NCI-H1092 (cell line): ENCODE results near the gene RAE1.
A peak's percentile ranks its signal among the peaks of the same experiment; 100 is the strongest.

ENCODE experiments used
- DNase-seq: peaks from one replicate; lab custom pipeline; 2025; lab: John Stamatoyannopoulos, UW

Gene RAE1

DNA sequence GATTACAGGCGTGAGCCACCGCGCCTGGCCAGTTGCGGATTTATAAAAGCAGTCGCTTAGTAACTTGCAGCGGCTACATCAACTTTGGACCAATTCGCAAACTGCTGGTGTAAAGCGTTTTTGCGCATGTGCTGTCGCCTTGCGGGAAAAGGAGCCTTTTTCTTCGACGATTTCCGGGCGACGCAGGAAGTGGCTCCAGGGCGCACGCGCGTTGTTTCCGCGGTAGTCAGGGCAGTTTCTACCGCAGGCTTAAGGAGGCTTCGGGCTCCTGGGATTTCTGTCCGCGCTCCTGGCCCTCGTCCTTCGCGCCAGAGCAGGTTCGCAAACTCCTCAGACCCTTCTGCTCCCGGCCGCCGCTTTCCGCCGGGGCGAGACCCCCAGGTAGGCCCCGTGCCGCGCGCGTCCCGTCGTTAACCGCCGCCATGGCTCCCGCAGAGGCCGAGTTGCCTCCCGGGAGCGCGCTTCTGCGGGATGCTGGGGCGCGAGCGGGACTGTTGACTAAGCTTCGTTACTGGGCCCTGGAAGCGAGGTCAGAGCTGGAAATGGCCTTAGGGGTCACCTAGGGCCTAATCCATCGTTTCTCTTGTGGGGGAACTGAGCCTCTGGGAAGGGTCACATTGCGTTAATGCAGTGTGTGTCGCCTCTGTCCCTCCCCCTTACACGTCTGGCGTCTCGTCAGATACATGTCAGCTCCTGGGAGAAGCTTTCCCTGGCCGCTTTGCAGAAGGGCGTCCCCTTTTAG is at the start of gene RAE1:
Gene RAE1, plus strand, starts transcription at position 214 of the 742 bp plus-strand sequence. CDS start 2,784 bp downstream, outside the sequence.
- DNase-seq: peak; percentile 85

- no peak for DNase-seq
Observed at GRCh38 chr20:57306747-57307146, 44.3 kb upstream of the RAE1 start.

DNA sequence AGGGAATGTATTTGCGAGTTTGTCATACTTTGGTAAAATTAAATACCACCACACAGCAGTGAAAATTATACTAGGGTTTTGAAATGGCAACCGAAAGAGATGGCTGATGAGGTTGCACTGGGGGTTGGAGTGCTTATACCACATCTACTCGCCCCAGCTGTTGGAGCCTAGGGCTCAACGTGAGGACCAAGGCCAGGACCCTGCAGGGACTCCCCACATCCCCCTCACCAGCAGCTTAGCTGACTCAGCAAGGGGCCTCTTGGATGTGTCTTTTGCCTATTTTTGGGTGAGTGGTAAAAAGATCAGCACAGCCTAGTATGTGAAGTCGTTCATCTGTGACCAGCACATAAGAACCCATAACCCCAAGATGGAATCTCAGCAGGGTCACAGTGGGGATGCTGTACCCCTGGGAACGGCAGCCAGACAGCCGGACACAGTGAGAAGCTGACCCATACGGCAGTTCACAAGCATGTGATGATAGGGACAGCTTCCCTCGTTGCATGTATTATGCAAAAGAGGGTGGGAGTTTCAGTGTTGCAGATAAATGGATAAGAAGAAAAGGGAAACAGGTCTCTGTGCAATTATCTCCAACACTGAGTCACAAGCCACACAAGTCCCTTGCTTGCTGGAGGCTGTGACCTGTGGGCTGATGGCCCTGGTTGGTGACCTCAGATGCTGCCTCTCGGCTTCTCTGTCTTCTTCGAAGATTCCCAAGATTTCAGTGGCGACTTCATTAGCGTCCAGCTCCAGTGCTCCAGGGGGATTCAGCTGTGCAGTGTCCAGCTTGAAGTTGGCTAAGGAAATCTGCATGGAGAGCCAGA is 42.4 kb upstream of the RAE1 start:
- DNase-seq: no peak

- no peak for DNase-seq
Observed at GRCh38 chr20:57309544-57310115, 41.4 kb upstream of the RAE1 start.

GRCh38 chr20:57310821-57311514 is 40.1 kb upstream of the RAE1 start:
- no peak for DNase-seq

- DNase-seq: no peak
Observed at GRCh38 chr20:57312138-57312537, 38.9 kb upstream of the RAE1 start.

DNA sequence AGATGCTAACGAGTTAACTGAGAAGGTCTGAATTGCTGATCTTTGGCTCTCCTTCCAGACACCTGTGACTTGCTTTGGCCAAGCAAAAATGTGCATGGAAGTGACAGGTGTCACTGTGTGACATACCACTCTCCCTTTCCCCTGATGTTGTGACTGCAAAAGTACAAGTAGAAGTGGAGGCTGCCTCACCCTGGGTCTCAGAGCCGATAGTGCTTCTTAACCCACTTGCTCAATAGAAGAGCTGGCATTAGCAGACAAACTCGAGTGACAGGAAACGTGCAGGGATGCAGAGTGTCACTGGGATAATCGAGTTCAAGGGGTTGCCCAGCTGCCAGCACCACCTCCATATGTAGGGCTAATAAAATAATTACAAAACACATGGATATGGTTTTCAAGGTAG is 37.8 kb upstream of the RAE1 start:
- no peak for DNase-seq

- DNase-seq: no peak
Observed at GRCh38 chr20:57313951-57314350, 37.1 kb upstream of the RAE1 start.

- DNase-seq: no peak
Observed at GRCh38 chr20:57315083-57315975, 35.7 kb upstream of the RAE1 start.

- no peak for DNase-seq
Observed at GRCh38 chr20:57315976-57316480, 35.0 kb upstream of the RAE1 start.

GRCh38 chr20:57316795-57317201 is 34.3 kb upstream of the RAE1 start:
- DNase-seq: no peak

GRCh38 chr20:57317316-57317788 is 33.7 kb upstream of the RAE1 start:
- no peak for DNase-seq

DNA sequence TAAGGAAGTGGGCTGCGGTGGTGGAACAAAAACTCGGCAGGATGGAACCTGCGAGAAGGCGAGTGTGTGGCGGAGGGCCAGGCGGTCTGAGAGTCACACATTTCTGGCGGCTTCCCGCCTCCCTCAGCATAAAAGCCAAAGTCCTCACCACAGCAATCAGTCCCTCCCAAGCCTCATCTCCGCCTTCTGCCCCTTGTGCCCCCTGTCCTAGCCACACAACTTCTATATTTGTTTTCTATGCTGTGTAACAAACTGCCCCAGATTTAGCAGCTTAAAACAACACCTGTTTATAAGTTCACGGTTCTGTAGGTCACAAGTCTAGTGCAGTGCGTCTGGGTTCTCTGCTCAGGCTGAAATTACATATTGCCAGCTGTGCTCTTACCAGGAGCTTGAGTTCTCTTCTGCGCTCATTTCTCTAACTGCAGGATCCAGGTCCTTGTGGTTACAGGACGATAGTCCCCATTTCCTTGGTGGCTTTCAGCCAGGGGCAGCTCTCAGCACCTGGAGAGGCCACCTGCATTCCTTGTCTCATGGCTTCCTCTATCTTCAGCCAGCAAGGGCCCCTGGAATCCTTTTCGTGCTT is 33.2 kb upstream of the RAE1 start:
- DNase-seq: no peak

- no peak for DNase-seq
Observed at GRCh38 chr20:57319584-57319983, 31.5 kb upstream of the RAE1 start.

- no peak for DNase-seq
Observed at GRCh38 chr20:57320358-57320757, 30.7 kb upstream of the RAE1 start.

GRCh38 chr20:57321142-57321541 is 29.9 kb upstream of the RAE1 start:
- DNase-seq: no peak

GRCh38 chr20:57322476-57322875 is 28.6 kb upstream of the RAE1 start:
- no peak for DNase-seq

GRCh38 chr20:57323034-57323433 is 28.0 kb upstream of the RAE1 start:
- no peak for DNase-seq

GRCh38 chr20:57325632-57326356 is 25.3 kb upstream of the RAE1 start:
- no peak for DNase-seq
